H1 (cell line): ENCODE results near the gene AFF1. TPM values are rescaled to one million over a fixed set of nuclear protein-coding genes. Genes with fewer than 3 reads are reported as not detected.

ENCODE experiments used
- BRCA1 ChIP-seq: IDR thresholded peaks from 2 replicates; pipeline ENCODE4 v1.6.1; 2012; ENCODE audit warnings: low read depth, low read length, improper control_type of control experiment
- CREB1 ChIP-seq: IDR thresholded peaks from 2 replicates; pipeline ENCODE4 v1.6.1; 2012; ENCODE audit warnings: inconsistent platforms
- E2F6 ChIP-seq: IDR thresholded peaks from 2 replicates; pipeline ENCODE4 v1.6.1; 2012; ENCODE audit warnings: inconsistent platforms
- HDAC6 ChIP-seq: IDR thresholded peaks from one replicate; pipeline ENCODE4 v1.7.1; 2012; ENCODE audit warnings: low read depth, mild to moderate bottlenecking, inconsistent platforms, low read length, moderate library complexity
- KDM1A ChIP-seq: fragments of 200-600, 300-600 bp; sonication (generic); IDR thresholded peaks from 2 replicates; pipeline ENCODE4 v1.7.1; 2016; ENCODE audit warnings: mild to moderate bottlenecking, low read length, borderline replicate concordance
- KDM4A ChIP-seq: IDR thresholded peaks from one replicate; pipeline ENCODE4 v1.7.1; 2012; ENCODE audit warnings: low read depth, mild to moderate bottlenecking, moderate library complexity, low read length, inconsistent platforms; ENCODE audit not compliant: severe bottlenecking
- MAFK ChIP-seq: IDR thresholded peaks from 2 replicates; pipeline ENCODE4 v1.6.1; 2012; ENCODE audit warnings: low read depth, mild to moderate bottlenecking, improper control_type of control experiment, low read length
- MAX ChIP-seq: IDR thresholded peaks from 2 replicates; pipeline ENCODE4 v1.6.1; 2012; ENCODE audit warnings: inconsistent platforms
- TAF1 ChIP-seq: IDR thresholded peaks from 2 replicates; pipeline ENCODE4 v1.6.1; 2011; ENCODE audit warnings: mild to moderate bottlenecking, low read depth, low read length
- polyA plus RNA-seq, 7 experiments: library from polyadenylated mRNA; depleted of rRNA in 3 of 7; stranded (reverse) in 5 of 7; unstranded in 2 of 7; fragments of >200 nt in 5 of 7; fragments of 200-250 nt in 2 of 7; gene quantifications; 1 replicate in 5 of 7; 2 replicates in 1 of 7; 4 replicates in 1 of 7; pipeline versions ENCODE4 v1.2.1 to v1.2.3, GENCODE V29; 2011 to 2013; ENCODE audit warnings: missing spikeins in 2 of 7, mixed read lengths in 2 of 7
- total RNA-seq: library from RNA; stranded (reverse); fragmentation: NEBNext Ultra II Directional; extraction: Animal tissue kit (Norgen Biotek cat#: 25700); gene quantifications from 2 replicates; pipeline ENCODE4 v1.2.1, GENCODE V29; 2021

AFF1 gene
- total and polyA plus RNA-seq, 2 of the 8 experiments (the other 6 are each of a cell fraction or from before 2014, with no cell fraction given): 14.8 to 85.5 TPM

- TF ChIP-seq E2F6 (no peak), MAFK (no peak), MAX (no peak), KDM4A (no peak), HDAC6 (no peak), TAF1 (no peak), KDM1A (no peak), BRCA1 (no peak), CREB1 (no peak)
Observed at GRCh38 chr4:87130985-87131703, 196.3 kb downstream of the AFF1 start (continued).
